B cell (primary cell): ENCODE results near the gene LRRC8B. TPM values are rescaled to one million over a fixed set of nuclear protein-coding genes. Genes with fewer than 3 reads are reported as not detected.

Experiments
- ATAC-seq: fragments of 200-7000 bp; cut with Tn5 transposase; one replicate; pipeline ENCODE4 v1.10.0; 2021; ENCODE audit warnings: low read depth, mild to moderate bottlenecking, moderate number of reproducible peaks, moderate library complexity
- CTCF ChIA-PET: fragments of 350-600 bp; sonication (Branson Sonifier 250); formaldehyde crosslinking; loops from one replicate; lab custom pipeline; 2021; ENCODE audit warnings: antibody characterized with exemption, inconsistent platforms; lab: Charles Lee
- POLR2A ChIA-PET: fragments of 350-600 bp; sonication (Branson Sonifier 250); formaldehyde crosslinking; loops from one replicate; lab custom pipeline; 2021; ENCODE audit warnings: antibody characterized with exemption; lab: Charles Lee
- DNase-seq: peaks from one replicate; pipeline ENCODE4 v3.0.0; 2013
- H2AFZ ChIP-seq: 2 replicates; pipeline ENCODE4 v1.6.1; 2012; ENCODE audit warnings: mild to moderate bottlenecking, low read depth, low read length; ENCODE audit not compliant: insufficient read depth, poor library complexity, severe bottlenecking
- H3K27ac ChIP-seq, 2 donors: 1 replicate in 1 of 2; 2 replicates in 1 of 2; pipeline ENCODE4 v1.5.1; 2012 to 2013; ENCODE audit warnings: low read length in 2 of 2, mild to moderate bottlenecking in 2 of 2, moderate library complexity in 1 of 2
- H3K27me3 ChIP-seq, 4 experiments: fragments of 200-600 bp in 1 of 4; sonication (generic) in 1 of 4; replicated peaks in 1 of 4; 1 replicate in 2 of 4; 2 replicates in 2 of 4; pipeline versions ENCODE4 v1.6.1 to v1.7.0; 2013 to 2016; ENCODE audit warnings: low read length in 3 of 4, mild to moderate bottlenecking in 2 of 4, mixed read lengths in 1 of 4, moderate library complexity in 1 of 4; ENCODE audit not compliant: insufficient read depth in 4 of 4, control insufficient read depth in 3 of 4; ENCODE audit errors: control extremely low read depth in 1 of 4
- H3K36me3 ChIP-seq, 2 experiments: replicated peaks in 1 of 2; 1 replicate in 1 of 2; 2 replicates in 1 of 2; pipeline versions ENCODE4 v1.6.1 to v1.7.1; 2013; ENCODE audit warnings: low read length in 1 of 2; ENCODE audit not compliant: insufficient read depth in 2 of 2, control insufficient read depth in 1 of 2; ENCODE audit errors: control extremely low read depth in 1 of 2, extremely low read depth in 1 of 2
- H3K4me1 ChIP-seq, 2 donors: fragments of 200-600 bp in 1 of 2; sonication (generic) in 1 of 2; 1 replicate in 1 of 2; 2 replicates in 1 of 2; pipeline versions ENCODE4 v1.5.1 to v1.6.1; 2013 to 2017; ENCODE audit warnings: low read length in 2 of 2; ENCODE audit not compliant: control insufficient read depth in 2 of 2, insufficient read depth in 2 of 2
- H3K4me2 ChIP-seq: replicated peaks from 2 replicates; pipeline ENCODE3; 2012; ENCODE audit warnings: mild to moderate bottlenecking, low read depth, low read length; ENCODE audit not compliant: poor library complexity, severe bottlenecking
- H3K4me3 ChIP-seq, 5 experiments: fragments of 200-600 bp in 1 of 5; sonication (generic) in 1 of 5; 1 replicate in 3 of 5; 2 replicates in 2 of 5; pipeline versions ENCODE4 v1.5.1 to v1.7.0; 2011 to 2016; ENCODE audit warnings: low read length in 4 of 5, mild to moderate bottlenecking in 4 of 5, low read depth in 2 of 5, control low read depth in 1 of 5, moderate library complexity in 1 of 5; ENCODE audit not compliant: insufficient read depth in 1 of 5; ENCODE audit errors: control extremely low read depth in 1 of 5, extremely low read depth in 1 of 5
- H3K79me2 ChIP-seq: fragments of 200-600 bp; sonication (generic); one replicate; pipeline ENCODE4 v1.6.0; 2016; ENCODE audit warnings: low read length; ENCODE audit not compliant: control insufficient read depth, insufficient read depth
- H3K9ac ChIP-seq: fragments of 200-600 bp; sonication (generic); 2 replicates; pipeline ENCODE4 v1.6.1; 2017; ENCODE audit warnings: mild to moderate bottlenecking, low read length, moderate library complexity
- H3K9me3 ChIP-seq, 3 donors: one replicate each; pipeline versions ENCODE4 v1.6.1 to v1.7.1; 2013; ENCODE audit warnings: low read length in 2 of 3; ENCODE audit not compliant: control insufficient read depth in 2 of 3, insufficient read depth in 1 of 3; ENCODE audit errors: control extremely low read depth in 1 of 3
- H4K20me1 ChIP-seq: 2 replicates; pipeline ENCODE4 v1.6.0; 2012; ENCODE audit warnings: mild to moderate bottlenecking, low read length; ENCODE audit not compliant: insufficient read depth, control insufficient read depth, poor library complexity, severe bottlenecking
- H3K27ac Mint-ChIP-seq: one replicate; pipeline ENCODE4 v1.8.0; 2021; ENCODE audit warnings: mixed read lengths
- H3K27me3 Mint-ChIP-seq: one replicate; pipeline ENCODE4 v1.8.0; 2021; ENCODE audit warnings: mixed read lengths
- H3K4me1 Mint-ChIP-seq: one replicate; pipeline ENCODE4 v1.8.0; 2021; ENCODE audit warnings: mixed read lengths
- H3K4me3 Mint-ChIP-seq: one replicate; pipeline ENCODE4 v1.8.0; 2021; ENCODE audit warnings: mixed read lengths
- H3K9me3 Mint-ChIP-seq: one replicate; pipeline ENCODE4 v1.8.0; 2022; ENCODE audit warnings: mixed read lengths; ENCODE audit not compliant: insufficient read depth
- CTCF ChIP-seq: fragments of 200-600 bp; IDR thresholded peaks from one replicate; pipeline ENCODE4 v1.8.0; 2022; ENCODE audit warnings: antibody characterized with exemption, mild to moderate bottlenecking
- EZH2 ChIP-seq: IDR thresholded peaks from 2 replicates; pipeline ENCODE4 v1.6.1; 2012; ENCODE audit warnings: borderline replicate concordance, low read depth, mild to moderate bottlenecking, moderate library complexity, low read length; ENCODE audit not compliant: insufficient read depth, poor library complexity, severe bottlenecking
- WGBS: methylation state at CpG from one replicate; pipeline ENCODE4 v1.1.5; 2013; ENCODE audit warnings: missing lambda C conversion rate; ENCODE audit not compliant: insufficient coverage; 5-methylcytosine and 5-hydroxymethylcytosine counted together
- intact Hi-C: fragments of 100-400 bp; cut with micrococcal nuclease; formaldehyde crosslinking; loops from one replicate; pipeline ENCODE4 v1.10.0; 2022
- polyA plus RNA-seq: library from polyadenylated mRNA; depleted of rRNA; stranded (reverse); fragments of >200 nt; gene quantifications from 2 replicates; pipeline ENCODE4 v1.2.3, GENCODE V29; 2012
- total RNA-seq, 2 donors: library from RNA; stranded (reverse); fragments of 120-200 nt in 1 of 2; gene quantifications; 1 replicate in 1 of 2; 2 replicates in 1 of 2; pipeline versions ENCODE4 v1.2.3 to v1.2.4, GENCODE V29; 2013 to 2022

Gene LRRC8B
- total and polyA plus RNA-seq, 2 donors (not counting 1 experiment from before 2014, with no cell fraction given): 2.2 to 9.9 TPM

GRCh38 chr1:89580036-89580435, 55.4 kb downstream of the LRRC8B start:
- no peak for ATAC-seq
- H3K27ac Mint-ChIP-seq: no peak overlapping the region
- intact Hi-C loops: no loop called here

GRCh38 chr1:89581859-89582258, 57.2 kb downstream of the LRRC8B start:
- TF ChIP-seq CTCF: no peak
- no peak for TF ChIP-seq EZH2
- no peak for ATAC-seq
- Histone ChIP-seq H3K79me2 (peaks cover 4% of the 10 kb centered on the region), H3K4me2 (no peak overlapping the region), H3K4me1 (peaks cover 4 to 9% of the 10 kb centered on the region in 2 donors), H3K9ac (no peak overlapping the region), H4K20me1 (no peaks in the 10 kb centered on the region), H3K36me3 (peaks cover 8 to 30% of the 10 kb centered on the region in 2 experiments), H3K4me3 (no peak overlapping the region), H3K9me3 (no peaks in the 10 kb centered on the region), H3K27me3 (no peaks in the 10 kb centered on the region), H3K27ac (no peak overlapping the region), H2AFZ (no peak overlapping the region)
- no peak for DNase-seq
- Mint-ChIP-seq H3K4me1 (peaks cover 11% of the 10 kb centered on the region), H3K27ac (no peak overlapping the region), H3K9me3 (no peaks in the 10 kb centered on the region), H3K27me3 (no peaks in the 10 kb centered on the region), H3K4me3 (no peak overlapping the region)
- CTCF ChIA-PET: interaction anchor here (1.1 to 1.4 kb wide), 2 partner anchors 17 to 181 kb away, joined by 3 to 4 read pairs; no protein-coding TSS in a partner anchor
- intact Hi-C loops: no loop called here
- no CpG with 5 or more reads among the region's 1 CpG for WGBS
- POLR2A ChIA-PET: no interaction called here

More at GRCh38 chr1:89580036-89580435, 55.4 kb downstream of the LRRC8B start:
- Histone ChIP-seq H3K79me2 (peaks cover 4% of the 10 kb centered on the region), H3K9ac (no peak overlapping the region), H3K4me3 (no peak overlapping the region), H3K4me1 (peaks cover 4 to 9% of the 10 kb centered on the region in 2 donors), H4K20me1 (no peaks in the 10 kb centered on the region), H3K27me3 (no peaks in the 10 kb centered on the region), H3K36me3 (peaks cover 12 to 35% of the 10 kb centered on the region in 2 experiments), H3K9me3 (no peaks in the 10 kb centered on the region), H2AFZ (no peak overlapping the region), H3K27ac (no peak overlapping the region), H3K4me2 (no peak overlapping the region)
- ChIA-PET CTCF (interaction anchor here (1.1 to 1.4 kb wide), 4 partner anchors 9 to 596 kb away, joined by 3 to 8 read pairs (median 3); no protein-coding TSS in a partner anchor), POLR2A (no interaction called here)
- Mint-ChIP-seq H3K4me3 (no peak overlapping the region), H3K9me3 (no peaks in the 10 kb centered on the region), H3K27me3 (no peaks in the 10 kb centered on the region), H3K4me1 (peaks cover 11% of the 10 kb centered on the region)
- TF ChIP-seq CTCF: no peak
- TF ChIP-seq EZH2: no peak
- 91% methylated on average over 6 of the region's 7 CpGs for WGBS
- DNase-seq: no peak
